ENCODE data around the gene TMED10. TPM values are rescaled to one million over a fixed set of nuclear protein-coding genes. Genes with fewer than 3 reads are reported as not detected.
"Not testable (repeated sequence)": the region's sequence is repeated elsewhere in the genome, so short reads cannot be mapped to it uniquely, and the experiment has no call there.

Gene TMED10
- total RNA-seq, 2 donors from 2014 or later, result 190 to 195 TPM

DNA sequence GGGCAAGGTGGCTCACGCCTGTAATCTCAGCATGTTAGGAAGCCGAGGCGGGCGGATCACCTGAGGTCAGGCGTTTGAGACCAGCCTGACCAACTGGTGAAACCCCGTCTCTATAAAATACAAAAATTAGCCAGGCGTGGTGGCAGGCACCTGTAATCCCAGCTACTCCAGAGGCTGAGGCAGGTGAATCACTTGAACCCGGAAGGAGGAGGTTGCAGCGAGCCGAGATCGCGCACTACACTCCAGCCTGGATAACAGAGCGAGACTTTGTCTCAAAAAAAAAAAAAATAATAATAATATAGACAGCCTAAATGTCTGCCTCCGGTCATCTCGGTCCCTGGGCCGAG is 49.0 kb downstream of the TMED10 start:
- ATAC-seq; H3K27me3 Mint-ChIP-seq; H3K36me3 Mint-ChIP-seq (ENCODE audit: low read depth); DNase-seq; H3K9me3 ChIP-seq (ENCODE audit: control insufficient read depth, low read length, poor library complexity, severe bottlenecking): not testable (repeated sequence)
- peak overlapping the region; percentile 89 for H3K4me3 Mint-ChIP-seq
- peaks cover 31% of the 10 kb centered on the region for H3K4me1 Mint-ChIP-seq
- H3K27ac Mint-ChIP-seq, result peak overlapping the region; percentile 99

- peak; percentile 73 to 84 (median 78) for DNase-seq
- peaks cover 29% of the 10 kb centered on the region for H3K4me1 Mint-ChIP-seq
- peak; percentile 86 for ATAC-seq
- no peaks in the 10 kb centered on the region for H3K9me3 ChIP-seq (ENCODE audit: control insufficient read depth, low read length, poor library complexity, severe bottlenecking)
- H3K4me3 Mint-ChIP-seq, result peak within 1 kb of the TSS; percentile 89
- peak within 1 kb of the TSS; percentile 99 for H3K27ac Mint-ChIP-seq
- H3K27me3 Mint-ChIP-seq, result no peaks in the 10 kb centered on the region
- peaks cover 7% of the 10 kb centered on the region for H3K36me3 Mint-ChIP-seq (ENCODE audit: low read depth)
Measured at GRCh38 chr14:75126679-75127473, 49.5 kb downstream of the TMED10 start, which contains the start of gene NEK9. Gene NEK9, minus strand, starts transcription at chr14:75127048. Its CDS starts 127 bp downstream, at chr14:75126921.

GRCh38 chr14:75126121-75126544 is 50.3 kb downstream of the TMED10 start:
- no peaks in the 10 kb centered on the region for H3K9me3 ChIP-seq (ENCODE audit: control insufficient read depth, low read length, poor library complexity, severe bottlenecking)
- H3K4me1 Mint-ChIP-seq, result peaks cover 31% of the 10 kb centered on the region
- H3K36me3 Mint-ChIP-seq (ENCODE audit: low read depth), result peaks cover 8% of the 10 kb centered on the region
- no peak for DNase-seq
- H3K4me3 Mint-ChIP-seq, result peak overlapping the region; percentile 89
- H3K27ac Mint-ChIP-seq, result peak overlapping the region; percentile 99
- peak; percentile 56 for ATAC-seq
- H3K27me3 Mint-ChIP-seq, result no peaks in the 10 kb centered on the region

DNA sequence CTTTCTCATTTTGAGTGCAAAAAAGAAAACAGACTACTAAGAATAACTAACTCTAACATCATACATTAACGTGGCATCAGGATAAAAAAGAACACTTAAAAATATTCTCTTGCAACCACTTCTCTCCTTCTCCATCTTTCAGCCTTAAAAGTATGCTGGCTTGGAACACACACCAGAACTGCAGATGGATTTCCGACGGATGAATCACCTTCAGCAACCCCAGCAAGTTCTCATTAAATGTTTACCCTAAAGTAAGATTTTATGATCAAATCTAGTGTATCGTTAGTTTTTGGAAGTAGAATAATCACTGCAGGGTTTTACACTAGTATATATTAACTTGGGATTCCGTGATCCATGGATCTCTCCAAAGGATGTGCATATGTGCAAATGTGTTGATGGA is 50.8 kb downstream of the TMED10 start:
- ATAC-seq (no peak), DNase-seq (no peak)
- no peaks in the 10 kb centered on the region for H3K9me3 ChIP-seq (ENCODE audit: control insufficient read depth, low read length, poor library complexity, severe bottlenecking)
- no peaks in the 10 kb centered on the region for H3K27me3 Mint-ChIP-seq
- peaks cover 31% of the 10 kb centered on the region for H3K4me1 Mint-ChIP-seq
- H3K4me3 Mint-ChIP-seq, result peak overlapping the region; percentile 89
- H3K27ac Mint-ChIP-seq, result peak overlapping the region; percentile 99
- peaks cover 8% of the 10 kb centered on the region for H3K36me3 Mint-ChIP-seq (ENCODE audit: low read depth)

- Mint-ChIP-seq H3K4me3 (peak overlapping the region; percentile 59), H3K27ac (peak overlapping the region; percentile 99), H3K4me1 (peaks cover 31% of the 10 kb centered on the region), H3K36me3 (ENCODE audit: low read depth) (peaks cover 8% of the 10 kb centered on the region), H3K27me3 (no peaks in the 10 kb centered on the region)
- no peaks in the 10 kb centered on the region for H3K9me3 ChIP-seq (ENCODE audit: control insufficient read depth, low read length, poor library complexity, severe bottlenecking)
- DNase-seq (no peak), ATAC-seq (peak; percentile 17)
Measured at GRCh38 chr14:75123991-75124390, 52.4 kb downstream of the TMED10 start.

- H3K9me3 ChIP-seq (ENCODE audit: control insufficient read depth, low read length, poor library complexity, severe bottlenecking), result no peaks in the 10 kb centered on the region
- Mint-ChIP-seq H3K27ac (peak overlapping the region; percentile 9), H3K27me3 (no peaks in the 10 kb centered on the region), H3K4me3 (no peak overlapping the region), H3K4me1 (peaks cover 24% of the 10 kb centered on the region), H3K36me3 (ENCODE audit: low read depth) (peaks cover 6% of the 10 kb centered on the region)
- ATAC-seq (no peak), DNase-seq (no peak)
Measured at GRCh38 chr14:75121552-75121951, 54.9 kb downstream of the TMED10 start.

GRCh38 chr14:75120541-75121291 is 55.7 kb downstream of the TMED10 start:
- ATAC-seq, result no peak
- no peak for DNase-seq
- Mint-ChIP-seq H3K27me3 (no peaks in the 10 kb centered on the region), H3K4me3 (no peak overlapping the region), H3K27ac (peak overlapping the region; percentile 47), H3K36me3 (ENCODE audit: low read depth) (peaks cover 6% of the 10 kb centered on the region), H3K4me1 (peaks cover 17% of the 10 kb centered on the region)
- no peaks in the 10 kb centered on the region for H3K9me3 ChIP-seq (ENCODE audit: control insufficient read depth, low read length, poor library complexity, severe bottlenecking)

DNA sequence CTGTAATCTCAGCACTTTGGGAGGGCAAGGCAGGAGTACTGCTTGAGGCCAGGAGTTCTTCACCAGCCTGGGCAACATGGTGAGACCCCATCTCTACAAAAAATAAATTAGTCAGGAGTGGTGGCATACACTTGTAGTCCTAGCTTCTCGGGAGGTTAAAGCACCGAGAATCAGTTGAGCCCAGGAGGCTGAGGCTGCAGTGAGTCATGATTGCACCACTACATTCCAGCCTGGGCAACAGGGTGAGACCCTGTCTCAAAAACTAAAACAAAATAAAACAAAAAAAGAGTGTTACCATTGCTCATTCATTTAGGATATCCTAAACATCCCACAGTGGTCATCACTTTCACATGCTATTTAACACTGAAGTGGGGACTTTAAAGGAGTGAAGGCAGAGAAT is 57.4 kb downstream of the TMED10 start:
- Mint-ChIP-seq H3K27ac (no peak overlapping the region), H3K27me3 (no peaks in the 10 kb centered on the region), H3K4me3 (no peak overlapping the region), H3K36me3 (ENCODE audit: low read depth) (peaks cover 6% of the 10 kb centered on the region), H3K4me1 (peaks cover 9% of the 10 kb centered on the region)
- no peaks in the 10 kb centered on the region for H3K9me3 ChIP-seq (ENCODE audit: control insufficient read depth, low read length, poor library complexity, severe bottlenecking)
- DNase-seq (no peak), ATAC-seq (no peak)

GRCh38 chr14:75113932-75114539 is 62.4 kb downstream of the TMED10 start:
- peaks cover 12% of the 10 kb centered on the region for H3K36me3 Mint-ChIP-seq (ENCODE audit: low read depth)
- no peaks in the 10 kb centered on the region for H3K27me3 Mint-ChIP-seq
- no peak overlapping the region for H3K4me3 Mint-ChIP-seq
- peak overlapping the region; percentile 6 for H3K27ac Mint-ChIP-seq
- no peak for DNase-seq
- no peaks in the 10 kb centered on the region for H3K9me3 ChIP-seq (ENCODE audit: control insufficient read depth, low read length, poor library complexity, severe bottlenecking)
- peaks cover 17% of the 10 kb centered on the region for H3K4me1 Mint-ChIP-seq
- peak; percentile 70 for ATAC-seq

DNA sequence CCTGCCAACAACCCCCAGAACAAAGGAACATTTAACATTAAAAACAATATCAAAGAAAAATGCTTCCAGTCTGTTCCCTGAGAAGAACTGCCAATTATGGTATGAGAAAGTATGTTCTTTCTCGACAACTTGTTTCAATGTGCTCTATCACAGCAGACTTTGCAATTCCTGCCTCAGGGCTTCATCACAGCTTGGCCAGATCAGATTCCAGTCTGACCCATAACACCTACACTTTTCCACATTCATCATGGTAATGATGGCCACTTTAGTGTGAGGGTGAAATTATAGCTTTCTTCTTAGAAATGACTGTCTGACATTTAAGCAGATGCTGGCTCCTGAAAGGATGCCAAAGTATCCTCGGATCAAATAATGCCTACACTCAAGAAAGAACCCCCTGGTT is 66.5 kb downstream of the TMED10 start:
- no peaks in the 10 kb centered on the region for H3K9me3 ChIP-seq (ENCODE audit: control insufficient read depth, low read length, poor library complexity, severe bottlenecking)
- no peak overlapping the region for H3K4me3 Mint-ChIP-seq
- H3K4me1 Mint-ChIP-seq, result peaks cover 17% of the 10 kb centered on the region
- peaks cover 15% of the 10 kb centered on the region for H3K36me3 Mint-ChIP-seq (ENCODE audit: low read depth)
- no peak for DNase-seq
- ATAC-seq, result no peak
- no peaks in the 10 kb centered on the region for H3K27me3 Mint-ChIP-seq
- H3K27ac Mint-ChIP-seq, result no peak overlapping the region

- Mint-ChIP-seq H3K36me3 (ENCODE audit: low read depth) (peaks cover 14% of the 10 kb centered on the region), H3K4me3 (no peak overlapping the region), H3K4me1 (peaks cover 9% of the 10 kb centered on the region), H3K27me3 (no peaks in the 10 kb centered on the region), H3K27ac (no peak overlapping the region)
- ATAC-seq (no peak), DNase-seq (no peak)
- no peaks in the 10 kb centered on the region for H3K9me3 ChIP-seq (ENCODE audit: control insufficient read depth, low read length, poor library complexity, severe bottlenecking)
Measured at GRCh38 chr14:75107186-75107585, 69.2 kb downstream of the TMED10 start.

DNA sequence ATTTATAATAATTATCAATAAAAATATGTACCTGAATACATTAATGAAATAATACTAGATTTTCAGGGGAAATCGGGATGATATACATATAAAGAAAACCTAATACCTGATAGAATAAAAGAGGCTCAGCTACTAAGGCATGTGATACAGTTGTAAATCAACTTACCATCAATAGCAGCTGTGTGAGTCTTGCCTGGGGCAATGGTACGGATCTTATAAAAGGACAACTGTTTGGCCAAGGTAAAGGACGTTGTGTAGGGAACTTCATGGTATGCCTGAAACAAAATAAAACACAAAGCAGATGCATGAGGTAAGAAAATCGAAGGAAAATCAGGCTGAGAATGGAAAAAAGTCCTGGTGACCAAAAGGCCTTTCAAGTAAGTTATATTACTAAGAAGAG is 74.9 kb downstream of the TMED10 start:
- H3K27me3 Mint-ChIP-seq, result no peaks in the 10 kb centered on the region
- DNase-seq, result no peak

DNA sequence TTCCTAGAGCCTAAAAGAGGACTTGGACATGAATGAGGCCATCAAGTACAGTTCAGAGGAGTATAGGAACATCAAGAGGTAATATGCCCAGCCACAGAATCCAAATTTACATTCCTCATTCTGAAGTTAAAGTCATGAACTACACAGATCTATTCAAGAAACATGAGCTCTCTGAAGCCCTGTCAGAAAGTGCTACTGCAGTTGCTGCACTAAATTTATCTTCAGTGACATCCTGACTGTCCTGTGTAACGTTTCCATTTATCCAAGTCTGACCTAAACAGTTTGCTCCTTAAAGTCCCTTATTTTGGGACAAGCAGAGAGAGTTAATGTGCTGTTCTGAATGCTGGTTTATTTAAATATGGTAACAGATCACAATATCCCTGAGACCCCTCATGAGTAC is 77.7 kb downstream of the TMED10 start:
- H3K9me3 ChIP-seq (ENCODE audit: control insufficient read depth, low read length, poor library complexity, severe bottlenecking), result no peaks in the 10 kb centered on the region
- H3K4me3 Mint-ChIP-seq, result no peak overlapping the region
- DNase-seq (no peak), ATAC-seq (no peak)
- peaks cover 9% of the 10 kb centered on the region for H3K4me1 Mint-ChIP-seq
- peaks cover 22% of the 10 kb centered on the region for H3K36me3 Mint-ChIP-seq (ENCODE audit: low read depth)
- H3K27ac Mint-ChIP-seq, result peak overlapping the region; percentile 86
- H3K27me3 Mint-ChIP-seq, result no peaks in the 10 kb centered on the region

More for the DNA sequence above, 74.9 kb downstream of the TMED10 start:
- H3K9me3 ChIP-seq (ENCODE audit: control insufficient read depth, low read length, poor library complexity, severe bottlenecking), result no peaks in the 10 kb centered on the region
- Mint-ChIP-seq H3K4me3 (no peak overlapping the region), H3K36me3 (ENCODE audit: low read depth) (peaks cover 22% of the 10 kb centered on the region), H3K4me1 (peaks cover 9% of the 10 kb centered on the region), H3K27ac (no peak overlapping the region)
- no peak for ATAC-seq

Data from T-helper 17 cell (primary cell).